HG03196 (cell line): ENCODE data around the gene MKKS.
A peak's percentile ranks its signal among the peaks of the same experiment; 100 is the strongest.
"Not testable (repeated sequence)": the region's sequence is repeated elsewhere in the genome, so short reads cannot be mapped to it uniquely, and the experiment has no call there.

Source experiments
- ATAC-seq: cut with Tn5 transposase; IDR thresholded peaks from one replicate; pipeline ENCODE4 v1.9.1; 2021; ENCODE audit not compliant: unreplicated experiment

MKKS gene

GRCh38 chr20:10449270-10449669 is 15.2 kb upstream of the MKKS start:
- no peak for ATAC-seq

GRCh38 chr20:10448270-10449156 is 14.5 kb upstream of the MKKS start:
- ATAC-seq = no peak

- ATAC-seq = peak; percentile 96
Observed at GRCh38 chr20:10447028-10447427, 13.0 kb upstream of the MKKS start.

GRCh38 chr20:10445758-10446157 is 11.7 kb upstream of the MKKS start:
- no peak for ATAC-seq

- no peak for ATAC-seq
Observed at GRCh38 chr20:10443936-10444335, 9.9 kb upstream of the MKKS start.

GRCh38 chr20:10438217-10438616 is 4.2 kb upstream of the MKKS start:
- no peak for ATAC-seq

- ATAC-seq = no peak
Observed at GRCh38 chr20:10436053-10436699, 2.2 kb upstream of the MKKS start.

- ATAC-seq = peak; percentile 57
Observed at GRCh38 chr20:10434832-10435812, 1.1 kb upstream of the MKKS start, which contains the start of gene SLX4IP. SLX4IP (plus strand) TSS chr20:10435305; CDS start chr20:10458205, 22,900 bp downstream.

GRCh38 chr20:10434467-10434831 is 427 bp upstream of the MKKS start:
- ATAC-seq = peak; percentile 35

GRCh38 chr20:10433014-10433622 is 904 bp downstream of the MKKS start:
- no peak for ATAC-seq

- ATAC-seq = no peak
Observed at GRCh38 chr20:10432079-10432478, 1.9 kb downstream of the MKKS start.

GRCh38 chr20:10430704-10431103 is 3.3 kb downstream of the MKKS start:
- ATAC-seq = no peak

- no peak for ATAC-seq
Observed at GRCh38 chr20:10430000-10430466, 4.0 kb downstream of the MKKS start.

GRCh38 chr20:10429443-10429981 is 4.5 kb downstream of the MKKS start:
- ATAC-seq = no peak

GRCh38 chr20:10428008-10428407 is 6.0 kb downstream of the MKKS start:
- no peak for ATAC-seq

- no peak for ATAC-seq
Observed at GRCh38 chr20:10427060-10427692, 6.8 kb downstream of the MKKS start.

- no peak for ATAC-seq
Observed at GRCh38 chr20:10423735-10424134, 10.3 kb downstream of the MKKS start.

- ATAC-seq = no peak
Observed at GRCh38 chr20:10419550-10420133, 14.4 kb downstream of the MKKS start.

GRCh38 chr20:10417218-10417617 is 16.8 kb downstream of the MKKS start:
- ATAC-seq = not testable (repeated sequence)
